ENCODE data around the gene ASIP. TPM values are rescaled to one million over a fixed set of nuclear protein-coding genes. Genes with fewer than 3 reads are reported as not detected.

Gene ASIP
- total and polyA plus RNA-seq, 2 of the 13 experiments (the other 11 are each of a cell fraction or from before 2014, with no cell fraction given), result not detected

GRCh38 chr20:34215711-34216381 is 25.4 kb upstream of the ASIP start (continued):
- TF ChIP-seq ZNF407 (CRISPR knock-in tag; IDR thresholded peaks at IDR 0.05; ENCODE audit: not compliant biosample characterization), result peak; percentile 77
- TF ChIP-seq GLI4 (CRISPR knock-in tag; IDR thresholded peaks at IDR 0.05; ENCODE audit: borderline replicate concordance), result no peak
- TF ChIP-seq TCF12 (IDR thresholded peaks at IDR 0.05), result no peak
- TF ChIP-seq TCF12 (CRISPR knock-in tag; IDR thresholded peaks at IDR 0.05), result no peak
- no peak for TF ChIP-seq FOXM1 (CRISPR knock-in tag; IDR thresholded peaks at IDR 0.05)
- TF ChIP-seq MED8 (CRISPR knock-in tag; IDR thresholded peaks at IDR 0.05; ENCODE audit: insufficient replicate concordance), result no peak
- 0 out of 2 replicates have a peak, but pooled peaks have one; percentile 67 for TF ChIP-seq KLF6 (CRISPR knock-in tag; IDR thresholded peaks at IDR 0.05)
- no peak for TF ChIP-seq PAX8 (CRISPR knock-in tag; IDR thresholded peaks at IDR 0.05; ENCODE audit: borderline replicate concordance)
- TF ChIP-seq ZNF879 (CRISPR knock-in tag; IDR thresholded peaks at IDR 0.05), result 0 out of 2 replicates have a peak, but pooled peaks have one; percentile 64
- peak; percentile 86 for TF ChIP-seq ZGPAT (CRISPR knock-in tag; IDR thresholded peaks at IDR 0.05)
- no peak for TF ChIP-seq TCF7L2 (IDR thresholded peaks at IDR 0.05; ENCODE audit: low read depth, low read length)
- no peak for TF ChIP-seq ZNF264 (CRISPR knock-in tag; IDR thresholded peaks at IDR 0.05)
- TF ChIP-seq SATB2 (CRISPR knock-in tag; IDR thresholded peaks at IDR 0.05), result no peak
- TF ChIP-seq SMAD1 (CRISPR knock-in tag; IDR thresholded peaks at IDR 0.05; ENCODE audit: borderline replicate concordance, low read depth), result peak; percentile 96; the same call in 1 of the 2 replicates
- TF ChIP-seq UBTF (CRISPR knock-in tag; IDR thresholded peaks at IDR 0.05), result peak; percentile 100
- TF ChIP-seq ZNF510 (CRISPR knock-in tag; IDR thresholded peaks at IDR 0.05; ENCODE audit: low read depth), result no peak
- no peak for TF ChIP-seq MXI1 (IDR thresholded peaks at IDR 0.05; ENCODE audit: borderline replicate concordance, low read depth, low read length)
- TF ChIP-seq ZNF354B (CRISPR knock-in tag; IDR thresholded peaks at IDR 0.05), result no peak
- no peak for TF ChIP-seq XBP1 (CRISPR knock-in tag; IDR thresholded peaks at IDR 0.05)

All from HepG2 (cell line).